Nephron progenitor cell (in vitro differentiated cells): ENCODE measurements around the gene USP31.

Experiments
- DNase-seq: peaks from one replicate; pipeline ENCODE4 v3.0.0; 2021
- H3K27ac Mint-ChIP-seq: 2 replicates; pipeline ENCODE4 v1.8.0; 2021; ENCODE audit warnings: mild to moderate bottlenecking, moderate library complexity, mixed read lengths
- H3K27me3 Mint-ChIP-seq: 2 replicates; pipeline ENCODE4 v1.8.0; 2021; ENCODE audit warnings: mild to moderate bottlenecking, low read depth, mixed read lengths; ENCODE audit not compliant: poor library complexity
- H3K36me3 Mint-ChIP-seq: 2 replicates; pipeline ENCODE4 v1.8.0; 2021; ENCODE audit warnings: low read depth, mixed read lengths
- H3K4me1 Mint-ChIP-seq: 2 replicates; pipeline ENCODE4 v1.8.0; 2021; ENCODE audit warnings: mixed read lengths
- H3K4me3 Mint-ChIP-seq: 2 replicates; pipeline ENCODE4 v1.8.0; 2021; ENCODE audit warnings: mild to moderate bottlenecking, moderate library complexity, mixed read lengths
- H3K9me3 Mint-ChIP-seq: 2 replicates; pipeline ENCODE4 v1.8.0; 2021; ENCODE audit warnings: mild to moderate bottlenecking, moderate library complexity, mixed read lengths
- TF ChIP-seq, protein P1 (sequence below): fragments of 200-600 bp; sonication (generic); IDR thresholded peaks from 2 replicates; pipeline ENCODE4 v1.5.0; 2021; ENCODE audit warnings: antibody characterized with exemption

Gene USP31

DNA sequence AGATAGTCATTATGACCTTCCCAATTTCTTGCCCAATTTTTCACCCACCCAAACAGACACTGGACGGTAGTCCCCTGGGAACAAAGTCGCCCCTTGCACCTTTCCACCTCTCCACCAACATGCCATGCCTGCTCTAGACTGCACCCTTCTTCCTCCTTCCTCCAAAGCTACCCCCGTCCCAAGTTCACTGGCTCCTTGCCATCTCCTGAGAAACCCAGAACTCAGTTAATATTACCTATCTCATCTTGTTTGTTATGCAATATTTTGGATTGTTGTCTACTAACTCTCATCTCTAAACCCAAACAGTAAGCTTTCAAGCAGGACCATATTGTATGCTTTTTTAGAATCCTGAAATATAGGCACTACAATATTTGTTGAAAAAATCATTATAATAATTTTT, 63.3 kb downstream of the USP31 start:
- DNase-seq: no peak
- no peak overlapping the region for H3K4me3 Mint-ChIP-seq
- TF ChIP-seq, protein P1, sequence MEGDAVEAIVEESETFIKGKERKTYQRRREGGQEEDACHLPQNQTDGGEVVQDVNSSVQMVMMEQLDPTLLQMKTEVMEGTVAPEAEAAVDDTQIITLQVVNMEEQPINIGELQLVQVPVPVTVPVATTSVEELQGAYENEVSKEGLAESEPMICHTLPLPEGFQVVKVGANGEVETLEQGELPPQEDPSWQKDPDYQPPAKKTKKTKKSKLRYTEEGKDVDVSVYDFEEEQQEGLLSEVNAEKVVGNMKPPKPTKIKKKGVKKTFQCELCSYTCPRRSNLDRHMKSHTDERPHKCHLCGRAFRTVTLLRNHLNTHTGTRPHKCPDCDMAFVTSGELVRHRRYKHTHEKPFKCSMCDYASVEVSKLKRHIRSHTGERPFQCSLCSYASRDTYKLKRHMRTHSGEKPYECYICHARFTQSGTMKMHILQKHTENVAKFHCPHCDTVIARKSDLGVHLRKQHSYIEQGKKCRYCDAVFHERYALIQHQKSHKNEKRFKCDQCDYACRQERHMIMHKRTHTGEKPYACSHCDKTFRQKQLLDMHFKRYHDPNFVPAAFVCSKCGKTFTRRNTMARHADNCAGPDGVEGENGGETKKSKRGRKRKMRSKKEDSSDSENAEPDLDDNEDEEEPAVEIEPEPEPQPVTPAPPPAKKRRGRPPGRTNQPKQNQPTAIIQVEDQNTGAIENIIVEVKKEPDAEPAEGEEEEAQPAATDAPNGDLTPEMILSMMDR: no peak
- peaks cover 23% of the 10 kb centered on the region for H3K36me3 Mint-ChIP-seq
- no peaks in the 10 kb centered on the region for H3K9me3 Mint-ChIP-seq
- no peak overlapping the region for H3K27ac Mint-ChIP-seq
- no peaks in the 10 kb centered on the region for H3K27me3 Mint-ChIP-seq
- H3K4me1 Mint-ChIP-seq: no peaks in the 10 kb centered on the region

- Mint-ChIP-seq H3K36me3 (peaks cover 25% of the 10 kb centered on the region), H3K9me3 (no peaks in the 10 kb centered on the region), H3K4me3 (no peak overlapping the region), H3K27ac (no peak overlapping the region), H3K4me1 (no peaks in the 10 kb centered on the region), H3K27me3 (no peaks in the 10 kb centered on the region)
- TF ChIP-seq, protein P1: no peak
- DNase-seq: no peak
Measured at GRCh38 chr16:23082161-23082788, 67.0 kb downstream of the USP31 start.

DNA sequence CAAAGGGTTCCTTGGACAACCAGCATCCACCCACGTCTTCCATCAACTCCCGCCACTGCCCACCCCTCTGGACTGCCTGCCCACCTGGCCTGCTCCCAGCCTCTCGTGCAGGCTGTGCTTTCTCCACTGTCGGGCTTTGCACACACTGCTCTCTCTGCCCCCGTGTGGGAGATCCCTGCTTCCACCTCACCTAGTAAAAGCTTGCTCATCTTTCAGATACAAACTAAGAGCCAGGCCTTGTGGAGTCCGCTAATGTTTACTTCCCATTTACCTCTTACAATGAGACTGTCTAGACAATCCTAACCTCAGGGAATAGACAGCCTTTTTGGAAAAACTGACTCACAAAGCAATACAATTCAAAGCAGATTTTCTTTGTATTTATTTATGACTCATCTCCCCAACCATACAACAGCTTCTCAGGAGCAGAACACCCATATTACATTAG, 67.6 kb downstream of the USP31 start:
- TF ChIP-seq, protein P1: no peak
- no peak for DNase-seq
- H3K4me3 Mint-ChIP-seq: no peak overlapping the region
- H3K36me3 Mint-ChIP-seq: peaks cover 26% of the 10 kb centered on the region
- H3K27me3 Mint-ChIP-seq: no peaks in the 10 kb centered on the region
- no peaks in the 10 kb centered on the region for H3K9me3 Mint-ChIP-seq
- no peaks in the 10 kb centered on the region for H3K4me1 Mint-ChIP-seq
- no peak overlapping the region for H3K27ac Mint-ChIP-seq

- TF ChIP-seq, protein P1: no peak
- no peaks in the 10 kb centered on the region for H3K27me3 Mint-ChIP-seq
- peaks cover 32% of the 10 kb centered on the region for H3K36me3 Mint-ChIP-seq
- H3K4me1 Mint-ChIP-seq: no peaks in the 10 kb centered on the region
- DNase-seq: no peak
- H3K27ac Mint-ChIP-seq: no peak overlapping the region
- H3K9me3 Mint-ChIP-seq: no peaks in the 10 kb centered on the region
- H3K4me3 Mint-ChIP-seq: no peak overlapping the region
Measured at GRCh38 chr16:23080747-23081146, 68.5 kb downstream of the USP31 start.

DNA sequence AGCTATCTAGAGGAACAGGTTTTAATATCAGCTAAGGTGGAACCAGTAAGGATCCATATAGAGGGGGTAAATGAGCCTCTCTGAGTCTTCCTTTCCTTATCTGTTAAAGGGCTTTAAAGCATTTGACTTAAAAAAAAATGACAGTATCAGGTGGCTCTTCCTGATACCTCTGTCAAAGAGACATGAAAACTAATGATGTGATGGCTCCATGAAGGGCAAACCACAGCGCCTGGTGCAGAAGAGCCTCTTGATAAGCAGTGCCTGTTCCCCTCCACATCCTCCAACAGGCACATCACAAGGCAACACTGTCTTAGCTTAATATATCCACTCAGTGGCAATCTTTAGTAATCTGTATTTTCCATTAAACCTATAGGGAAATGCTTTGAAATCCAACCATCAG, 68.9 kb downstream of the USP31 start:
- no peaks in the 10 kb centered on the region for H3K27me3 Mint-ChIP-seq
- H3K9me3 Mint-ChIP-seq: no peaks in the 10 kb centered on the region

More for the DNA sequence above, 68.9 kb downstream of the USP31 start:
- TF ChIP-seq, protein P1: no peak
- Mint-ChIP-seq H3K4me1 (no peaks in the 10 kb centered on the region), H3K36me3 (peaks cover 34% of the 10 kb centered on the region), H3K27ac (no peak overlapping the region), H3K4me3 (no peak overlapping the region)
- DNase-seq: no peak
